ENCODE measurements around the gene TRPM5.

Gene TRPM5

DNA sequence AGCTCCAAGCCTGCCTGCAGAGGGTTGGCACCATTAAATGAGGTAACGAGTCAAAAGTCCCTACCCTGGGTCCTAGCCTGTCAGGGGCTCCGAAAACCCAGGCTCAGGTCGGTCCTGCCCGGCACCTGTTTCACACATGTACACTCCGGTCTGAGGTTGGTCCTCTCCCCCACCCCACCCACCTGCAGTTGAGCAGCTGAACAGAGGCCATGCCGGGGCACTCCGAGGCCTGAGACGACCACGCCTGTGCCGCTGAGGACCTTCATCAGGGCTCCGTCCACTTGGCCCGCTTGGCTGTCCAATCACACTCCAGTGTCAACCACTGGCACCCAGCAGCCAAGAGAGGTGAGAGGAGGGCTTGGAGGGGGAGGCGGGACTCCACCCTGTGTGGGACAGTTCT lies 42.2 kb downstream of the TRPM5 start:
- no peak for DNase-seq

DNA sequence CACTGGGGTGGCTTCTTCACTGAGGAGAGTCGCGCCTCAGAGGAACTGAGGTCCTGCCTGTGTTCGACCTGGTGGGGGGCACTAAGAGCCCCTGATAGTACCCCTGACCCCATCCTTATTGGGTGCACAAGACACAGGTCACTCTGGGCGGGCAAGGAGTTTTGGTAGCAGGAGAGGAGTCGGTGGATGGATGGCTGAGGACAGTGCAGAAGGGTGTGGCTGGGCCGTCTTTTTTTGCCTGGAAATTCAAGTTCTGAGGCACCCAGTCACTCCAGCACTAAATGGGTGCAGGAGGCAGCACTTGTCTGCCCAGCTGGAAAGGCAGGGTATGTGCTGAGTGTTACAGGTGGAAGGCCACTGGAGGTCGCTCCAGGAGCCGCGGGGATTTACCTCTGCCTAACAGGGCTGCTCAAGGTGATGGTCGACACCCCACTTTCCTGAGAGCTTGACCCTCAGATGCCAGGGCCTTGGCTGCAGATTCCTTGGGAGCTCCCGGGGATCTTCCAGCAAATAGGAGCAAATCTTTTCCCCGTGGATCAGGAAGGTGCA lies 42.8 kb downstream of the TRPM5 start:
- no peak for DNase-seq

- DNase-seq = no peak
Observed at GRCh38 chr11:2400762-2401435, 43.4 kb downstream of the TRPM5 start.

DNA sequence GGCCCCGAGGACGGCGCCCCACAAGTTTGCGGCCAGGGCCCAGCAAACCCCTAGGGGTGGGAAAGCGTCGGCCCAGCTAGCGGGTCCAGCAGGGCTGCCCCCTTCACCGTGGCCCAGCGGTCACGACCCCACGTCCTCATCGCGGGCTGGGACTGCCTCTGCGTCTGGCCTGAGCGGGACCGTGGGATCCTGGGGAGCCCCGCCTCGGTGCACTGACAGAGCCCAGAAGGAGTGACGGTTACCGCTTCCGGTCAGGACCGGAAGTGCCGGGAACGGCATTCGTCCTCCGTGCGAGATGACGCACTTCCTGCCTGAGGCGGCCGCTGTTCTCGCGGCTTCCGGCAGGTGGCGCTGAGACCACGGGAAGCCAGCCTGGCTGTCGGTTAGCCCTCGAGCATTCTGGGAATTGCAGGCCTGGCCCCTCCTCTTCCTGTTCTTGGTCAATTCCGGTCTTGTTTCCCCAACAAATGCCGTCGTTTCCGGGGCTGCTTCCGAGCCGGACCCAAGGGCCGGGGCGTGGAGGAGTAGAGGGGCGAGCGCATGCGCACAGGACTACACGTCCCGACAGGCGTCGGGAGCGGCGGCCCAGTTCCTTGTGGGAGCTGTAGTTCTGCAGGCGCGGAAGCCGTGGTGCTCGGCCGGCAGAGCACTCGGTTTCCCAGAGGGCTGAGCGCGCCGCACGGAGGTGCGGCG lies 44.1 kb downstream of the TRPM5 start, which contains the start of gene TSSC4:
Gene TSSC4, plus strand, starts transcription at position 682 of the 693 bp plus-strand sequence. CDS start 1,884 bp downstream, outside the sequence.
- peak; percentile 99 to 100 (median 99) for DNase-seq

DNA sequence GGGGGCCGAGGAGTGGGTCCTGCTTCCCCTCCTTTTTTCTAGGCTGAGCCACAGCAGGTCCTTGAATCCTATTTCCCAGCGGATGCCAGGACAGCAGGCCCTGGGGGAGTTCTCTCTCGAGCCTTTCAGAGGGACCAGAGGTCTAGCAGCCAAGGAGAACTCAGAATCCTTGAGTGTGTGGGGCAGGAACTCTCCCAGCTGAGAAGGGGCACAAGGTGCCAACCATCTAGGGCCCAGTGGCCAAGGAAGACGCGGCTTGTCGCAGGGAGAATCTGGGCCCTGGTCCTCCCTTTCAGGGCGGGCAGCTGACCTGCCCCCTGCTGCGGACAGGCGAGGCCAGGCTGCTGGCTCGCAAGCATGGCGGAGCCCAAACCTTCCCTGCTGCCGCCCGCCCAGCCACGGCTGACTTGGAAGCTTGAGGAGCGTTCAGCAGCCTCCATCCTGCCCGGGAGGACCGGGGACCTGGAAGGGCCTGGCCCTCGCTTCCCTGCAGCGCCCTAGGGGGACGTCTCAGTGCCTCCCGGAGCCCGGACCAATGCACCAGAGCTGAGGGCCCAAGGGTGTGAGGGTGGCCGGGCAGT lies 44.7 kb downstream of the TRPM5 start:
- no peak for DNase-seq

DNA sequence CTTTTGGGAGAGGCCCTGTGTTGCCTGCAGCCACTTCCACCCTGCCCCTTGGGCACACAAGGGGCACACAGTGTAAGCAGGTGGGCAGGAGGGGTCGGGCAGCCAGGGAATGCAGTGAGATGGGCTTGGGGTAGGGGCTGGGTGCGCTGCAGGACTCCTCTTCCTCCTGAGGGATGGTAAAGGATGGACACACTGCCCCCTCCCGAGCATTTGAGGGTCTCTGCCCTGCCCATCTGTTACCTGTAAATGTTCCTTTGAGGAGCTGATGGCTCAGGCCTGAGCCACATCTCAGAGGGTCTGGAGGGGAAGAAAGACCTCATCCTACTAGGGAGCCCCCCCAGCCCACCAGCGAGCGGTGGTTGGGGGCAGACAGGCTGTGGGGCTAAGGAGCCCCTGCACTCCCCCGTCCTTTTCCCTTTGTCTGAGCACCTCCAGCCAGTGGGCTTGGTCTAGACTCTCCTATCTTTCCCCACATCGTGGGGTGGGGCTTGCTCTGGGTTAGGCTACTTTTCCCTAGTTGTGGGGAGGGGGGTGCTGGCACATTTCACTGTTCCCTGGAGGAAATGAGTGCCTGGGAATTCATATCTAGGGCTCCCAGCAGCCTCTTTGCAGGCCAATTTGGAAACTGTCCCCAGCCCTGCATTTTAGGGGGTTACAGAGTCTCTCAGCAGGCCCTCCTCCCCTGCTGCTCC lies 45.5 kb downstream of the TRPM5 start:
- no peak for DNase-seq

- DNase-seq = no peak
Observed at GRCh38 chr11:2397005-2397404, 47.3 kb downstream of the TRPM5 start.

DNA sequence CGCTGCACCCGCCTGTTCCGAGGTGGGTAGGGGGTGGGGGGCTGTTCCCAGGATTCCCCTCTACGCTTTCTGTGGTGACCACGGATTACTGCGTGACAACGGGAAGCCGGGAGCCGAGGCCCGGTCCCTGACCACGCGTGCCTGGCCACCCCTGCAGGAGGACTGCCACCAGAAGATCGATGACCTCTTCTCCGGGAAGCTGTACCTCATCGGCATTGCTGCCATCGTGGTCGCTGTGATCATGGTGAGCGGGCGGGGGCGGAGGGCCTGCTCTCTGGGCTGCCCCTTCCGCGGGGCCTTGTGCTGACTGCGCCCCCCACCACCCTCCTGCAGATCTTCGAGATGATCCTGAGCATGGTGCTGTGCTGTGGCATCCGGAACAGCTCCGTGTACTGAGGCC lies 47.8 kb downstream of the TRPM5 start:
- DNase-seq = no peak

GRCh38 chr11:2395856-2396255 lies 48.5 kb downstream of the TRPM5 start:
- no peak for DNase-seq

DNA sequence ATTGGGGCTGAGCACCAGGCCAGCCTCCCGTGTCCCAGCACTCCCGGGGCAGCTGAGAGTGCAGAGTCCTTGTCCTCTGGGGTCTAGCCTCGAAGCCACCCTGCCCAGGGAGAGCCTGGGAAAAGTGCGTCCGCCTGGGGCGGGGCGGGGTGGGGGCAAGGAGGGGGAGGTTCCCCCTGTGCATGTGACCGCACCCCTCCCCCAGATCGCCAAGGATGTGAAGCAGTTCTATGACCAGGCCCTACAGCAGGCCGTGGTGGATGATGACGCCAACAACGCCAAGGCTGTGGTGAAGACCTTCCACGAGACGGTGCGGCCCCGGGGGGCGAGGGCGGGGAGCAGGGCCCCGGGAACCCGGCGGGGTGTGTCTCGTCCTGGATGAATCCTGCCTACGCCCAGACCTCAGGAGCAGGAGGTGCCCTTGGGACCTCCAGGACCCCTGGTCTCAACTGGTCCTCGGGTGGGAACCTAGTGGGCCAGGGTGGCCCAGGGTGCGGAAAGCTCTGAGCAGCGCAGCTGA lies 49.0 kb downstream of the TRPM5 start:
- DNase-seq = no peak

DNA sequence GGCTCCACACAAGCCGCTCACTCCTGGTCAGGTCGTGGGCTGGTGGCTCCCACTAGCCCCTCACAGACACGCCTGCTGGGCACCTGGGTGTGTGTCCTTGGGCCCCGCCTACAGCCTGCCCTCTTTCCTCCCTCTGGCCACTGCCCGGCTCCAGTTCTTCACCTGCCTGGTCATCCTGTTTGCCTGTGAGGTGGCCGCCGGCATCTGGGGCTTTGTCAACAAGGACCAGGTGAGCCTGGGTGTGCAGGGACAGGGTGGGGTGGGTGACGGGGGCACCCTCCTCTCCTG lies 49.6 kb downstream of the TRPM5 start:
- no peak for DNase-seq
